GM21526 (cell line): ENCODE measurements around the gene PPP1R2.

Experiments used
- ATAC-seq: cut with Tn5 transposase; IDR thresholded peaks from one replicate; pipeline ENCODE4 v1.9.1; 2021; ENCODE audit warnings: moderate library complexity; ENCODE audit not compliant: unreplicated experiment, low FRiP score

Gene PPP1R2

DNA sequence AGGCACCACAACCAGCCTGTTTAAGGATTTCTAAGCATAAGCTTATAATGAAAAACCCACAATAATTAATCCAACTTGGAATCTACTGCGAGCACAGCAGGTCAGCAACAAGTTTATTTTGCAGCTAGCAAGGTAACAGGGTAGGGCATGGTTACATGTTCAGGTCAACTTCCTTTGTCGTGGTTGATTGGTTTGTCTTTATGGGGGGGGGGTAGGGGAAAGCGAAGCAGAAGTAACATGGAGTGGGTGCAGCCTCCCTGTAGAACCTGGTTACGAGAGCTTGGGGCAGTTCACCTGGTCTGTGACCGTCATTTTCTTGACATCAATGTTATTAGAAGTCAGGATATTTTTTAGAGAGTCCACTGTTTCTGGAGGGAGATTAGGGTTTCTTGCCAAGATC lies 25.5 kb upstream of the PPP1R2 start:
- ATAC-seq, result no peak

DNA sequence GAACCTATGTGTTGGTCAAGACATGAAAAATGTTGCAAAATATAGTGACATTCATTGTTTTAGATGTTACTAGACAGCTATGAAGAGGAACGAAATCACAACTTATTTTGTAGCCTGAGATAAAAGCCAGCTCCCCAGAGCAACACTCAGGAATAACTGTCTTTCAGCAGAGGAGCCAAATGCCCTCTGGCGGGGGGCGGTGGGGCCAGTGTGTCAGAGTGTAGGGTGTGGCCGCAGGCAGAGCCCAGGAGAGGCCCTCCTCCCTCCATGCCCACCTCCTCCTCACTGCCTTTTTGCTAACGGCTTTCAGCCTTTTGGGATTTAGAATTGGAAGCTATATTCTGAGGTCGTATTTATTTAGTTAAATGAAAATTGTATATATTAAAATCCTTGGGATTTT lies 23.7 kb upstream of the PPP1R2 start:
- ATAC-seq, result no peak

DNA sequence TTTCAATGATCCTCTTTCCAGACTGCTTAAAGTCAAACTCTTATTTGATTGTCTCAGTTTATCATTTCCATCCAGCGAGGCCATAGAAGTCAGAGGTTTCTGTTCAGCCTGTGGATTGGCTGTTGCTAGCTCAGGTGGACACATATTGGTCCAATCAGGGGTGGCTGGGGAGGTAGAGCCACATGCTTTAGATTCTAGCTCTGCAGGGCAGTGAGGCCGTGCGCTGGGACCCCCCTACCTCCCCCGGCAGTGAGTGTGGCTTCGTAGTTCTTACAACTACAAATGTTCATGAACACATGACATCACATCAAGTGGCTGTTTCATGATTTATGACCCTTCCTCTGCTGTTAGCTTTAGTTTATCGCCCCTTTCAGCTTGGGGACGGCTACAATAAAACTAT lies 22.6 kb upstream of the PPP1R2 start:
- no peak for ATAC-seq

DNA sequence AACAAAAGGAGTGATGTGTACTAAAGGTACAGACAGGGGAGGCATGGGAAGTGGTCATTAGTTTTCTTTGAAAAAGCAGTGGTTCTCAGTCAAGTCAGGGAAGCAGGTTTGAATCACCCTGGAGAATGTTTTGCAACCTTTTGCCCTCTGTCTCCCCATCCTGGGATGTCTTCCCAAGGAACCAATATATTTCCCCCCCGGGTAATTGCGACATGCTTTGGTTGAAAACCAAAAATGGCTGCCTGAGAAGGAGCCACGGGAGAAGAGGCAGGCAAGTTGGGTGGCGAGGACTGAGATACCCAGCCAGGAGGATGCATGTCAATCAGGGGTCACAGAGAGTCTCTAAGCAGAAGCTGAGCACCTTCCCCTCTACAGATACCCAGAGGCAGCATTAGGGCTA lies 20.2 kb upstream of the PPP1R2 start:
- ATAC-seq, result no peak

DNA sequence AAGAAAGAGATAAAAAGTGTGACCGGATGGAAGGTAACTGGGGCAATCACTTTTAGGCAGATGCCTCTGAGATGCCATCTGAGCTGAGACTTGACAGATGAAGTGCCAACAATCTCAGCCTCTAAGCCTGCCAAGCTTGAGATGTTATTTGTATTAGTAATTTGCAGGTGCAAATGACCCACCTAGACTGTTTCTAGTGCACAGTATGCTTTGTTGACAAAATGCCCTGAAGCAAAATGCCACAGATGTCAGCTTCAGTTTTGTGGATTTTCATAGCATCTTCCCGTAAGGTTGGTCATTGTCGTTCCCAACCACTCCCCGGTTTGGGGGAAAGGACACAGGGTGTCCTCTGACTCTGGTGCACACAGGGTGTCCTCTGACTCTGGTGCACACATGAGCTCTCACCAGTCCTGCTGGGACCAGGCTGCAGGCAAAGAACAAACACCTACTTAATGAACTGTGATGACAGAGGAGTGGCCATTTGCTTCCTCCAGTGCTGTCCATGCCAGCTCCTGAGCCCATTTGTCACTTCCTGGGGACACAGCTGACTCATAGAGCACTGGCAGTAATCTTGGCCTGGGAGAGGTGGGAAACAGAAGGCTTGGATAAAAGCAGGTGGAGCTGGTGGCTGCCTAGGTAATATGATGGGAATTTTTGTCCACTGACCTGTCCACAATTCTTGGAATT lies 16.7 kb upstream of the PPP1R2 start:
- no peak for ATAC-seq

DNA sequence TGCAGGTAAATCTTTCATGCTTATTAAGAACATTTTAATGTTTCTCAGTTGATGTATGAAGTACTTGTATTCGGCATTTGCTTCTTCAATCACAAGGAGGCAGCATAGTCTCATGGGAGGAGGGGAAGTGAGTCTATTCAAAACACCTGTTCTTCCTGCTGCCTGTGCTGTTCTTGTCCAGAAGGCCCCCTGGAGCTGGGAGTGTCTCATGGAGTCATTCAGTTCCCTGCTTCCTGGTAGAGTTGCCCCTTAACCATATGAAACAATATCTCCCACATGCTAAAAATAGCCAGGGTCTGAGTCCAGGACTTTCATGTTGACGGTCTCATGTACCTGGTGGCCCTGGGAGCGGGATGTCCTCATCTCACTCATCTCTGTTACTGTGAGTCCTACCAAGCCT lies 15.5 kb upstream of the PPP1R2 start:
- ATAC-seq, result no peak

DNA sequence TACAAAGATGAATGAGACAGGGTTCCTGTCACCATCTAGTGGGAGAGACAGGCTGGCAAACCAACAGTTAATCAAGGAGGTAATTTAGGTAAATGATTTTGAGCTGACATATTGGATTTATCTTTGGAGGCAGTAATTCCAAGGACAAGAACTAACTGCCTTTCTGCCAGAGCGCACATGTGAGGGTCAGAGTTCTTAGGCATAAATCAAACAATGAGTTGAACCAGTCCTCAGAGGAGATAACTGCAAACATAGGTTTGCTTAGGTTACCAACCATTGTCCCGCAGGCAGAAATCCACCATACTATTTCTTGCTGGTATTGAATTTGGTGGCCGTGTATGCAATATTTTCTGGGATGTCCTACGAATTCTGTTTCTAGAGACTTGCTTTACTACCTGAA lies 14.2 kb upstream of the PPP1R2 start:
- no peak for ATAC-seq

DNA sequence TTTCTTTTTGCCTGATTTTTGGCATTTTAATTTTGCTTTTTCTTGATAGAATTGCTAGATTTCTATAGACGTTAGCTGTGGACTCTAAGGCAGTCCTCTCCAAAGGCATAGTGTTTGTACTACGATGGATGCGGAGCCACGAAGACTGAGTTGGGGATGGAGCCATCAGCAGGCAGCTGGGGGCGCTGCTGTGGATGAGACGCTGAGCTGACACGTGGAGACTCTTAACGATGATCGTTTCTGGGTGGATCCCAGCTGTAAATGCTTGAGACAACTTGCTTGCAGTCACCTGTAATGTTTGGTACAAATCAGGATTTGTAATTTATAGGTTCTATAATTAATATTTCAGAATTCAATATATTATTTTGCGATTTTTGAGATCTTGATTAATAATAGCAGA lies 13.3 kb upstream of the PPP1R2 start:
- ATAC-seq, result no peak

DNA sequence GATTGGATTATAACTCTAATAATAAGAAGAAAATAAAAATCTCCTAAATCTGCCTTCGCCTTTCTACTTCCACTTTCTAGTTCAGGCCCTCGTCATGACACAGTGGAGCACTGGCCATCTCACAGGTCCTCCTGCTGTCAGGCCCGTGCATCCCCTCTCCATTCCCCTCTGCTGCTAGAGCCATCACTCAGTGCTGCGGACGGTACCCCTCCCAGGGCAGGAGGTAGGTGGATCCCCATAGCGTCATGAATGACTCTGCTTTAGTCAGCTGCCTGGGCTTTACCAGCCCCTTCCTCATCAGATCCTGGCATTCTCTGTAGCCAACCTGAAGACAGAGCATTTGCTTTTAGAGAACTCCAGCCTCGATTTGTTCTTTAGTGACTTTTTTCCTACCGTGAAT lies 12.0 kb upstream of the PPP1R2 start:
- no peak for ATAC-seq

DNA sequence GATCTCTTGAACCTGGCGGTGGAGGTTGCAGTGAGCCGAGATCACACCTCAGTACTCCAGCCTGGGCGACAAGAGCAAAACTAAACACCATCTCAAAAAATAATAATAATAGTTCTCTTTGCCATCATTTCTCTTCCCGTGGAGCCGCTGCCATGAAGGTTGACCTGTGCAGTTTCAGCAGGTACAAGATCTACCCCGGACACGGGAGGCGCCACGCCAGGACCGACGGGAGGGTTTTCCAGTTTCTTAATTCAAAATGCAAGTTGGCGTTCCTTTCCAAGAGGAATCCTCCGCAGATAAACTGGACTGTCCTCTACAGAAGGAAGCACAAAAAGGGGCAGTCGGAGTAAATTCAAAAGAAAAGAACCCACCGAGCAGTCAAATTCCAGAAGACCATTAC lies 11.3 kb upstream of the PPP1R2 start:
- ATAC-seq, result no peak

DNA sequence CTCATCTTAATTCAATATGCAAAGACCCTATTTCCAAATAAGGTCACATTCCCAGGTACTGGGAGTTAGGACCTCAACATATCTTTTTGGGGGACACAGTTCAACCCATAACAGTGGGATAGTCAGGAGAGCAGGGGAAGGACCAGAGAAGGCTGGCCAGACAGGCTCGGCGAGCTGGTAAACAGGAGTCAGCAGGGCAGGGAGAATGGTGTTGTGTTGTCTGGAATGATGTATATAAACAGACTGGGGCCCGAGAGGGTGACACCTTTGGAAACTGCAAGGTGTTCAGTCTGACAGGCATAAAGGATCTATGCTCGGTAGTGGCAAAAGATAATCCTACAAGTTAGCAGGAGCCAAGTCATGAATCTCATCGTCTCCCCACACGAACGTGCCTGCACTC lies 10.1 kb upstream of the PPP1R2 start:
- ATAC-seq, result no peak

DNA sequence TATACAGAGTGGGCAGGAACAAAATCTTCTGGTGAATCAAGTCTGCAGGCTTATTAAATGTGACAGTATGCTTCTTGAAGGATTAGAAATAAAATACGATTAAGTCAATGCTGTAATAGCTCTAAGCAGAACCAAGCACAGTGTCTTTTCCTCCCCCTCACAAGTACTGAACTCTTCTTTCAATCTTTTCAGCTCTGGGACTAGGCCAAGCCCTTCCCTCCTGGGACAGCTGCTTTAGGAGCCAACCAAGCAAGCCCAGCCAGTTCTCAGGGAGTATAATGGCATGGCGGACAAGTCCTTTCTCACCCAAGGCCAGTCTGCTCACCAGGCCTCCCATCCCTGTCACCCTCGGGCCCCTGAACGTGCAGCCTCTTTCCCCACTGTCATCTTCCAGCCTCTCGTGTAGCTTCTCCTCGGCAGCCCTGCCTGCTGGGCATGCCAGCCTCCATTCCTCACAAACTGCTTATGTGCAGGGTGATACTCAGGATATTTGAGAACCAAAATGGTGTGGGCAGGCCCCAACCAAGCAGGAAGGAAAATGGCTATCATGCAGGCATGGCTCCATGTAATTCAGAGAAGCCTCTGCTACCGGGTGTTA lies 8.4 kb upstream of the PPP1R2 start:
- no peak for ATAC-seq

DNA sequence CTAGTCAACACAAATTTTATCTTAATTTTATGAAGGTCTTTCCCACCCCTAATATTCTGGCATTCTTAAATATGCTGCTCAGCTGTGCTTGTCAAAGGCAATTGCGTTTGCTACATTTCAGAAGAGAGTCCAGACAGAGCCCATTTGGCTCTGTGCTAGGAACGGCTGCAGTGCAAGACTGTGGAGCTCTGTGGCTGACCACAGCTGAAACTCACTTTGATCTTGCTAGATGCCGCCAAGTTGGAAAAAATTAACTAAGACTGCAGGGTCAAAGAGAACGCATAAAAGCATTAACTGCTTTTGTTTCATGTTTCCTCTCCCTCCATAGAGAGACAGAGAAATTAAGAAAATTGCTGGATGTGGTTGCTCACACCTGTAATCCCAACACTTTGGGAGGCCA lies 7.6 kb upstream of the PPP1R2 start:
- no peak for ATAC-seq

DNA sequence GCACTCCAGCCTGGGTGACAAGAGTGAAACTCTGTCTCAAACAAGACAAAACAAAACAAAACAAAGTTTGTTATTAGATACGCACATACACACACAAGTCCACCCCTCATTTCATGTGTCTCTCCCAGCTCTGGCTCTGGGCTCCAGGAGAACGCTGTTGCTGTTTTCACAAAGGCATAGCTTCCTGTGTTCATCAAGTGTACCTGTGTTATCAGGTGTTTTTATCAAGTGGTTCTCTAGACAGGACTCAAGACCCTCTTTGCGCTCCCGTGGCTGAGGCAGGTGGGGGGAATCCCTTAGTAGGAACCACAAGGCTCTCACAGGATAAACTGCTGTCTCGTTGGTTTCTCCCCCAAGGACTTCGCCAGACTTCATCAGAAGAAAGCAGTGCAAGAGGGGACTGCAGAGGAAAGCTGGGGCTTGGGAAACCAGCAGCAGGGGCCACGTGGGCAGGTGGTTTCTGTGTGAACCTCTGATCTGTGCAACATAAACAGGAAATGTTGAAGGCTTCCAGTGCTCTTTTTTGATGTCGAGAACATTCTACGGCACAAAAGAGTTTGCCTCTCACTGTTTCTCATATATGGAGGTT lies 6.9 kb upstream of the PPP1R2 start:
- ATAC-seq, result no peak

DNA sequence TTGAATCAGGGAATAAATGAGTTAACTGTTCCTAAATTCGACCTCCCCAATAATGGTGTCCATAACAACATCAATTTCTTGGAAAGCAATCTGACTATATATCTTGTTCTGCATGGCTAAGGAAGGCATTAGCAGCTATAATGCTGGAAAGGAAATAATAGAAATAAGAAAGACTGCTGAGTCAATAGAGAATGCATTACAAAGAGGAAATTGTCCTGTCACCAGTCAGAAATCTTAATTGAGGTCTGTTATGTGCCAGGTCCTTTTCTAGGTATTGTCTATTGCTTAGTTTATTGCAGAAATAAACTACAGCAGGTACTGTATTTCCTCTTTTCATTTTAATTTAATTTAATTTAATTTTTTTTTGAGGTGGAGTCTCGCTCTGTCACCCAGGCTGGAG lies 5.9 kb upstream of the PPP1R2 start:
- ATAC-seq, result no peak

DNA sequence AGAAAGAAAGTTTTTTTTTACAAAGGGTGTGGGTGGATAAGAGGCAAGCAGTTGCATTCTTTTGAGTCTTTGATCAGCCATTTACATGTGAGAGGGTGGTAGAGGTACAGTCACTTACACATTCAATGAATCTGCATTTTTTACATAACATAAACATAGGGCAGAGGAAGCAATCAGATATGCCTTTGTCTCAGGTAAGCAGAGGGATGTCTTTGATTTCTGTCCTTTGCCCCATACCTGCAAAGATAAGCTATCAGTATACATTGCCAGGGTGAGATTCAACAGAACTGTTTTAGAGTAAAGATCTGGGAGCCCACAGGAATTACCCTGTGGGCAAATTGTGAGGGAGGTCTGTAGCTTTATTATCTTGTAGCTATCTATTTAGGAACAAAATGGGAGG lies 5.4 kb upstream of the PPP1R2 start:
- no peak for ATAC-seq

DNA sequence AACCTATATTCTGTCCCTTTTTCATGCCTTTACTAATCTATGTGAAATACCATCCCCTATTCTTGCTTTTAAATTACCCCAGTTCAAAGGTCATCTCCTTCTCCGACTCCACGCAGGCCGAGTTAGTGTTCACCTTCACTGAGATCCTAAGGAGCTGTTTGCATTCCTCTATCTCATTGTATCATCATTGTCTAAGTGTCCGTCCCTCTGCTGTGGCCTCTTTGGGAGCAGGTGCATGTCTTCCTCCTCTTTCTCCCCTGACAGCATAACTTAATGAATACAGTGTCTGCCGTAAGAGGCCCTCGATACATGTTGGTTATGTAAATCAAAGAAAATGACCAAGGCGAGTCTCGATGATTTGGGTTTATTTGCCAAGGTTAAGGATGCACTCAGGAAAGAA lies 4.9 kb upstream of the PPP1R2 start:
- ATAC-seq, result no peak

DNA sequence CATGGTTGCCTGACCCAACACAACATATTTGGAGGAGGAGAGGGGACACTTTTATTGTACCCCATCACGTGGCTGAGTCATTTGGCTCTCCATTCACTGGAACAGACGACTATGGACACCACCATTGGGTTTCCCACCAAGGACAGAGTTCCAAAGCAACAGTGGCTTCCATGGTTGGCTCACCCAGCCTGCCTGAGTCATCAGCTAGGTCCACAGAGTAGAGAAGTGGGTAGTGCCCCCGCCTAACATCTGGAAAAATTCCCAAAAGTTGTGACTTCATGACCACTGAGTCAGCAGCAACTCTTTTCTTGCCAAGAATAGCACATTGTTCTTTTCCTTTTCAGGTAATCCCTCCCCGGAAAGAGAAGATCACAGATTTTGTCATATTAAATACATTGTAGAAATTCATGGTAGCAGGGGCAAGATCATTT lies 3.0 kb upstream of the PPP1R2 start:
- no peak for ATAC-seq

DNA sequence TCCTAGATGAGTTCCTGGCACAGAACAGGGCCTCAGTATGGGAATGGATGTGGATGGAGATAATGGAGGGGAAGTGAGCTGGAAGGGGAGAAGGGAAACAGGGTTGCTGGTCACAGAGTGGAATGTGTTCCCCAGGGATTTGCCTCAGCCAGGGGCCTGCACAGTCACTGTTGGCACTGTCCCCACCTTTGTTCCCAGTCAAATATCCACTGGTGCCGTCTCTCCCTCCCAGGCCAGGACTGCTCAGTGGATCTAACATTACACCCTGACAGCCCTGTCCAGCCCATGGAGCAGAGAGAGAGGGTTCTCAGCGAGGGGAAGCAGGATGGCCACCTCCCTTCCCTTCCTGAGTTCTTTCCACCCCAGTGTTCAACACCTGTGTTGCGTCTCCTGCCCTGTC lies 1.5 kb upstream of the PPP1R2 start:
- no peak for ATAC-seq

DNA sequence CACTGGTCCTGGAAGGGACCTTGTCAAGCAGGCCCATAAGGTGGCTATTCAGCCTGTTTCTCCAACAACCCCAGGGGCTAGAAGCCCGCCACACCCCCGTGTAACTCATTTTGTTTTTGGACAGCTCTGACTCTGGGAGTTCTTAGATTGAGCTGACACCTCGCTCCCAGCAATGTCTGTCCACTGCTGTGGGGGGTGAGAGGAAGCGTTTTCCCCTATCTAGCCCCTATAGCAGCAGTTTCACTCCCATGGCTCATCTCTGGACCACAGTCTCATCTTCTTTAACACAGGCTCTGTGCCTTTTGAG lies 1.1 kb upstream of the PPP1R2 start:
- ATAC-seq, result no peak

DNA sequence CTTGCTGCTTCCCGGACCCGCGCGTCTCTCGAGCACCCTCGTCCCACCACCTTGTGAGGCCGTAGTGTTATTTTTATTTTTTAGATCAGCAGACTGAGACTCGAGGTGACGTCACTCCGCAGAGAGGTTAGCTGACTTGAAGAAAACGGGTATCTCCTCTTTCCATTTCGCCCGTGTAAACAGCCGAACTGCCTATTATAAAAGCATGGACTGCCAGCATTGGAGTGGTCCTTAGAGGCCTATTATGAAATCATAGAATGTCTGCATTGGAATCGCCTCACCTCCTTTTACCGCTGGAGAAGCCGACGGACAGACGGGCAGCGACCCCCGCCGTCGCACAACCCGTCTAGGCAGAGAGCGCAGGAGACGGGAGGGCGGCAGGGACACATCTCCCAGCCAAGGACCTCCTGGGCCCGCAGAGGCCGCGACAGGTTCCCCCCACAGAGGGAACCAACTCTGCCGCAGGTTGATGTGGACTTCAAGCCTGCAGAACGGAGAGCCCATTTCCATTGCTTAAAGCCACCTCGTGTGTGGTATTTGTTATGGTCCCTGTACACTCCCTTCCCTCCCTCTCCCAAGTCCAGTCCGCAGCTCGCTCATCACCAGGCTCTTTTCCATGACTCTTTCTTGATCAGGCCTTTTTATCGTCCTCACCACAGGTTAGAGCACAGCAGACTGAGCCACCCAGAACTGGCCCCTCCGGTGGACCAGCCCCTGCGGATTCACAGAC lies 540 bp upstream of the PPP1R2 start:
- ATAC-seq, result no peak

DNA sequence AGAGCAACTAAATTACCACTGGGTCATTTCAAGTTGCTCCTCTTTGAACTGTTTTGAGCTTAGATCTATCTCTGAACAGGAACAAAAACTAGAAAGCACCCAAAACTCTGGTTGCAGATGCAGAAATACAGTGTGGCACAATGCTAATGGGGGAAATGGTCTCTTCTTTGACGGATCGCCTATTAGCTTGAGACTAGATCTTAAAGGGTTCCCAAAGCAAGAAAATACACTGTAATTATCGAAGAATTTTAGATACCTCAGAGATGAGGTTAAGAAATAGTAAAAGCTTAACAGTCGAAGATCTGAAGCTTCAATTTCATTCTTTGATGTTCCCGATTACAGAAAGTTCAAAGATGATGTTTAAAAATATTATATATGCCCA lies 818 bp downstream of the PPP1R2 start:
- no peak for ATAC-seq
